HepG2 (cell line): Measurements from ENCODE around the gene DLX4. TPM values are rescaled to one million over a fixed set of nuclear protein-coding genes. Genes with fewer than 3 reads are reported as not detected.

Experiments
- ARHGAP35 ChIP-seq: sonication (generic); formaldehyde crosslinking; IDR thresholded peaks from 2 replicates; pipeline ENCODE4 v1.9.0; 2022; ENCODE audit warnings: mild to moderate bottlenecking, inconsistent platforms, moderate library complexity, missing genetic modification reagents, borderline replicate concordance
- ARNT2 ChIP-seq: sonication (generic); formaldehyde crosslinking; IDR thresholded peaks from 2 replicates; pipeline ENCODE4 v1.8.0; 2022; ENCODE audit warnings: mild to moderate bottlenecking, low read depth, missing genetic modification reagents, moderate library complexity
- CBX1 ChIP-seq: IDR thresholded peaks from one replicate; pipeline ENCODE4 v1.6.1; 2016; ENCODE audit warnings: antibody characterized with exemption, low read depth
- CBX2 ChIP-seq, 2 experiments: fragments of 200-600 bp in 1 of 2; sonication (generic); formaldehyde crosslinking in 1 of 2; IDR thresholded peaks; 2 replicates each; pipeline versions ENCODE4 v1.7.0 to v1.8.1; 2018 to 2022; ENCODE audit warnings: low read depth in 2 of 2, low read length in 1 of 2, mild to moderate bottlenecking in 1 of 2, missing genetic modification reagents in 1 of 2
- ERF ChIP-seq: IDR thresholded peaks from 2 replicates; pipeline ENCODE4 v1.6.1; 2018; ENCODE audit warnings: missing biosample characterization, missing genetic modification reagents
- ETV5 ChIP-seq: IDR thresholded peaks from 2 replicates; pipeline ENCODE4 v1.6.1; 2018; ENCODE audit warnings: missing biosample characterization, missing genetic modification reagents, inconsistent platforms, borderline replicate concordance
- FOXO1 ChIP-seq: sonication (generic); formaldehyde crosslinking; IDR thresholded peaks from 2 replicates; pipeline ENCODE4 v1.4.0; 2020; ENCODE audit warnings: missing genetic modification reagents
- GABPA ChIP-seq, 2 experiments: IDR thresholded peaks; 2 replicates each; pipeline ENCODE4 v1.6.1; 2011 to 2016; ENCODE audit warnings: low read depth in 2 of 2, low read length in 1 of 2, missing biosample characterization in 1 of 2, missing genetic modification characterization in 1 of 2
- HHEX ChIP-seq: IDR thresholded peaks from 2 replicates; pipeline ENCODE4 v1.6.1; 2016; ENCODE audit warnings: control low read depth
- HMGXB4 ChIP-seq, 2 experiments: sonication (generic) in 1 of 2; formaldehyde crosslinking in 1 of 2; IDR thresholded peaks; 2 replicates each; pipeline versions ENCODE4 v1.4.0 to v1.6.1; 2018 to 2020; ENCODE audit warnings: missing genetic modification reagents in 2 of 2, borderline replicate concordance in 1 of 2, low read depth in 1 of 2, mild to moderate bottlenecking in 1 of 2, missing biosample characterization in 1 of 2
- MAZ ChIP-seq, 2 experiments: sonication (generic) in 1 of 2; formaldehyde crosslinking in 1 of 2; IDR thresholded peaks; 2 replicates each; pipeline versions ENCODE4 v1.5.0 to v1.6.1; 2012 to 2020; ENCODE audit warnings: low read depth in 2 of 2, mild to moderate bottlenecking in 2 of 2, borderline replicate concordance in 1 of 2, improper control_type of control experiment in 1 of 2, low read length in 1 of 2, missing genetic modification reagents in 1 of 2, moderate library complexity in 1 of 2
- MTF2 ChIP-seq: sonication (generic); formaldehyde crosslinking; IDR thresholded peaks from 2 replicates; pipeline ENCODE4 v1.5.0; 2020; ENCODE audit warnings: missing genetic modification reagents, borderline replicate concordance
- RXRA ChIP-seq: sonication (generic); formaldehyde crosslinking; IDR thresholded peaks from 2 replicates; pipeline ENCODE4 v1.5.1; 2020; ENCODE audit warnings: missing genetic modification reagents
- TEAD3 ChIP-seq: optimal IDR thresholded peaks from 2 replicates; pipeline ENCODE3; 2016; ENCODE audit warnings: borderline replicate concordance
- YEATS4 ChIP-seq: sonication (generic); formaldehyde crosslinking; IDR thresholded peaks from 2 replicates; pipeline ENCODE4 v1.4.0; 2020; ENCODE audit warnings: missing genetic modification reagents, borderline replicate concordance
- ZNF512 ChIP-seq: sonication (generic); formaldehyde crosslinking; IDR thresholded peaks from 2 replicates; pipeline ENCODE4 v1.4.0; 2020; ENCODE audit warnings: mild to moderate bottlenecking, missing genetic modification reagents
- ZNF557 ChIP-seq: sonication (generic); formaldehyde crosslinking; IDR thresholded peaks from 2 replicates; pipeline ENCODE4 v1.4.0; 2020; ENCODE audit warnings: missing genetic modification reagents
- ZNF777 ChIP-seq: sonication (generic); formaldehyde crosslinking; IDR thresholded peaks from 2 replicates; pipeline ENCODE4 v1.4.0; 2020; ENCODE audit warnings: missing genetic modification reagents
- ZSCAN21 ChIP-seq: sonication (generic); formaldehyde crosslinking; IDR thresholded peaks from 2 replicates; pipeline ENCODE4 v1.8.0; 2022; ENCODE audit warnings: mild to moderate bottlenecking, missing genetic modification reagents, moderate library complexity, borderline replicate concordance
- polyA plus RNA-seq, 8 experiments: library from polyadenylated mRNA; depleted of rRNA in 3 of 8; stranded (reverse) in 7 of 8; unstranded in 1 of 8; fragments of >200 nt; fragmentation: Illumina TruSeq in 4 of 8; extraction: Trizol in 4 of 8; gene quantifications; 2 replicates each; pipeline versions ENCODE4 v1.2.1 to v1.2.3, GENCODE V29; 2011 to 2016; ENCODE audit warnings: low read depth in 4 of 8, missing spikeins in 1 of 8, mixed read lengths in 1 of 8; ENCODE audit not compliant: insufficient read depth in 1 of 8
- total RNA-seq, 5 experiments: library from RNA; depleted of rRNA; stranded (reverse); fragments of >200 nt; fragmentation: Illumina TruSeq; extraction: Trizol; gene quantifications; 2 replicates each; pipeline ENCODE4 v1.2.3, GENCODE V29; 2016; ENCODE audit warnings: low read depth in 1 of 5
- TF ChIP-seq, protein P1 (sequence below): sonication (generic); formaldehyde crosslinking; IDR thresholded peaks from 2 replicates; pipeline ENCODE4 v1.4.0; 2020; ENCODE audit warnings: missing genetic modification reagents

The DLX4 gene
- total and polyA plus RNA-seq, 2 of the 13 experiments (the other 11 are each of a cell fraction or from before 2014, with no cell fraction given), result 0.55 to 2.3 TPM

- peak; percentile 78; the same call in 1 of the 2 replicates for TF ChIP-seq ZNF777 (CRISPR knock-in tag)
- TF ChIP-seq ARHGAP35 (CRISPR knock-in tag), result no peak
- TF ChIP-seq RXRA, result 0 out of 2 replicates have a peak, but pooled peaks have one; percentile 18
- TF ChIP-seq ETV5 (CRISPR knock-in tag), result peak; percentile 46; the same call in 1 of the 2 replicates
- no peak for TF ChIP-seq CBX1
- no peak for TF ChIP-seq HHEX (CRISPR knock-in tag)
- TF ChIP-seq ZNF557 (CRISPR knock-in tag), result no peak
- TF ChIP-seq CBX2 (IDR thresholded peaks at IDR 0.05; ENCODE audit: low read depth, low read length), result no peak
- 0 out of 2 replicates have a peak, but pooled peaks have one; percentile 42 for TF ChIP-seq CBX2 (CRISPR knock-in tag; IDR thresholded peaks at IDR 0.05; ENCODE audit: low read depth)
- TF ChIP-seq MTF2 (CRISPR knock-in tag), result peak; percentile 94; the same call in 1 of the 2 replicates
- TF ChIP-seq HMGXB4 (CRISPR knock-in tag; IDR thresholded peaks at IDR 0.05; ENCODE audit: borderline replicate concordance in 1 of 2, low read depth in 1 of 2), result no peak
- peak; percentile 65 for TF ChIP-seq YEATS4 (CRISPR knock-in tag)
- peak; percentile 49; the same call in 1 of the 2 replicates for TF ChIP-seq ARNT2 (CRISPR knock-in tag)
- TF ChIP-seq, protein P1, sequence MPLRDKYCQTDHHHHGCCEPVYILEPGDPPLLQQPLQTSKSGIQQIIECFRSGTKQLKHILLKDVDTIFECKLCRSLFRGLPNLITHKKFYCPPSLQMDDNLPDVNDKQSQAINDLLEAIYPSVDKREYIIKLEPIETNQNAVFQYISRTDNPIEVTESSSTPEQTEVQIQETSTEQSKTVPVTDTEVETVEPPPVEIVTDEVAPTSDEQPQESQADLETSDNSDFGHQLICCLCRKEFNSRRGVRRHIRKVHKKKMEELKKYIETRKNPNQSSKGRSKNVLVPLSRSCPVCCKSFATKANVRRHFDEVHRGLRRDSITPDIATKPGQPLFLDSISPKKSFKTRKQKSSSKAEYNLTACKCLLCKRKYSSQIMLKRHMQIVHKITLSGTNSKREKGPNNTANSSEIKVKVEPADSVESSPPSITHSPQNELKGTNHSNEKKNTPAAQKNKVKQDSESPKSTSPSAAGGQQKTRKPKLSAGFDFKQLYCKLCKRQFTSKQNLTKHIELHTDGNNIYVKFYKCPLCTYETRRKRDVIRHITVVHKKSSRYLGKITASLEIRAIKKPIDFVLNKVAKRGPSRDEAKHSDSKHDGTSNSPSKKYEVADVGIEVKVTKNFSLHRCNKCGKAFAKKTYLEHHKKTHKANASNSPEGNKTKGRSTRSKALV (CRISPR knock-in tag), result peak; percentile 99
- TF ChIP-seq FOXO1 (CRISPR knock-in tag), result 0 out of 2 replicates have a peak, but pooled peaks have one; percentile 8
- no peak for TF ChIP-seq GABPA (IDR thresholded peaks at IDR 0.05; ENCODE audit: low read depth, low read length)
- TF ChIP-seq GABPA (CRISPR knock-in tag; IDR thresholded peaks at IDR 0.05; ENCODE audit: low read depth), result 0 out of 2 replicates have a peak, but pooled peaks have one; percentile 23
- TF ChIP-seq ZNF512, result peak; percentile 74; the same call in 1 of the 2 replicates
- TF ChIP-seq MAZ (IDR thresholded peaks at IDR 0.05; ENCODE audit: borderline replicate concordance, low read depth, low read length), result no peak
- peak; percentile 38; the same call in 1 of the 2 replicates for TF ChIP-seq MAZ (CRISPR knock-in tag; IDR thresholded peaks at IDR 0.05; ENCODE audit: low read depth)
- TF ChIP-seq ERF (CRISPR knock-in tag), result peak; percentile 31; the same call in 1 of the 2 replicates
- peak; percentile 15 for TF ChIP-seq TEAD3
- TF ChIP-seq ZSCAN21 (CRISPR knock-in tag), result peak; percentile 55; the same call in 1 of the 2 replicates
Measured at GRCh38 chr17:49993423-49994060, 24.6 kb downstream of the DLX4 start (continued).
